Adrenal gland (tissue), 5 donors: ENCODE data around the gene ST7.

ENCODE experiments used
- POLR2A ChIP-seq, 2 donors: fragments of 450-650 bp; IDR thresholded peaks; one replicate each; pipeline ENCODE4 v1.6.1; 2017; ENCODE audit warnings: antibody characterized with exemption in 2 of 2, mild to moderate bottlenecking in 2 of 2, moderate library complexity in 1 of 2
- TF ChIP-seq, protein P1 (sequence below), 6 experiments: fragments of 450-650 bp in 4 of 6; fragments of 200-600 bp in 2 of 6; sonication (generic) in 1 of 6; IDR thresholded peaks; 1 replicate in 5 of 6; 2 replicates in 1 of 6; pipeline versions ENCODE4 v1.5.1 to v1.8.0; 2016 to 2021; ENCODE audit warnings: antibody characterized with exemption in 6 of 6, mild to moderate bottlenecking in 2 of 6, moderate library complexity in 1 of 6
- donor health status: DM: no; HTN: no; CAD: no.

DNA sequence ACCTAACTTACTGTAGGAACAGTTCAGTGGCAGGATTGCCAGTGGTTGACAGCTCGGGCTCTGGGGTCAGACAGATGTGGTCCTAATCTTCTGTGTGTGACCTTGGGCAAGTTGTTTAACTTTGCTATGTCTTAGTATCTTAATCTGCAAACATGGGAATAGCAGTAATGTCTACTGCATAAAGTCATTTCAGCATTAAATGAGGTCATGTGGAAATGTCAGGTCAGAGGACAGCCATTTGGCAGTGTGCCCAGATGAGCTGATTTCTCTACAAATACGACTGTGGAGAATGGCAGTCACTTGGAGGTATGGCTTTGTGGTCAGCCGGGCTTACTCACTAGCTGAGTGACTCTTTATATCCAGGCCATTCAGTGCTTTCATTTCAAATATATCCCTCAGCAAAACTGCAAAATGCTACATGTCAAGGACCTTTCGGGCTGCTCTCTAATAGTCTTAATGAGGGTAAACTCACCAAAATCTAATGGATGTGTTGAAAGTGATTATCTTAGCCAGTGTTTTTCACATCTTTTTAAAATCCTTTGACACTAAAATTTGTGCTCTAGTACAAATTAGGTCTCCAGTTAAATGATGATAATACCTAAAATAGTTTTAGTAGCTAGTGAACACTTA lies 171.4 kb downstream of the ST7 start:
- TF ChIP-seq POLR2A (IDR thresholded peaks at IDR 0.05), result peak in 1 of 2 donors; percentile 45
- TF ChIP-seq, protein P1, sequence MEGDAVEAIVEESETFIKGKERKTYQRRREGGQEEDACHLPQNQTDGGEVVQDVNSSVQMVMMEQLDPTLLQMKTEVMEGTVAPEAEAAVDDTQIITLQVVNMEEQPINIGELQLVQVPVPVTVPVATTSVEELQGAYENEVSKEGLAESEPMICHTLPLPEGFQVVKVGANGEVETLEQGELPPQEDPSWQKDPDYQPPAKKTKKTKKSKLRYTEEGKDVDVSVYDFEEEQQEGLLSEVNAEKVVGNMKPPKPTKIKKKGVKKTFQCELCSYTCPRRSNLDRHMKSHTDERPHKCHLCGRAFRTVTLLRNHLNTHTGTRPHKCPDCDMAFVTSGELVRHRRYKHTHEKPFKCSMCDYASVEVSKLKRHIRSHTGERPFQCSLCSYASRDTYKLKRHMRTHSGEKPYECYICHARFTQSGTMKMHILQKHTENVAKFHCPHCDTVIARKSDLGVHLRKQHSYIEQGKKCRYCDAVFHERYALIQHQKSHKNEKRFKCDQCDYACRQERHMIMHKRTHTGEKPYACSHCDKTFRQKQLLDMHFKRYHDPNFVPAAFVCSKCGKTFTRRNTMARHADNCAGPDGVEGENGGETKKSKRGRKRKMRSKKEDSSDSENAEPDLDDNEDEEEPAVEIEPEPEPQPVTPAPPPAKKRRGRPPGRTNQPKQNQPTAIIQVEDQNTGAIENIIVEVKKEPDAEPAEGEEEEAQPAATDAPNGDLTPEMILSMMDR (IDR thresholded peaks at IDR 0.05), result no peak
